HepG2 (cell line): ENCODE measurements around the gene WASHC4. TPM values are rescaled to one million over a fixed set of nuclear protein-coding genes. Genes with fewer than 3 reads are reported as not detected.

ENCODE experiments used
- AKNA ChIP-seq: sonication (generic); formaldehyde crosslinking; IDR thresholded peaks from 2 replicates; pipeline ENCODE4 v1.4.0; 2020; ENCODE audit warnings: missing genetic modification reagents, borderline replicate concordance
- FOSL2 ChIP-seq: sonication (generic); formaldehyde crosslinking; IDR thresholded peaks from 2 replicates; pipeline ENCODE4 v1.4.0; 2020; ENCODE audit warnings: missing genetic modification reagents
- HIC2 ChIP-seq: sonication (generic); formaldehyde crosslinking; IDR thresholded peaks from 2 replicates; pipeline ENCODE4 v1.9.0; 2022; ENCODE audit warnings: low read depth, missing genetic modification reagents
- JARID2 ChIP-seq: sonication (generic); formaldehyde crosslinking; IDR thresholded peaks from 2 replicates; pipeline ENCODE4 v1.8.1; 2023; ENCODE audit warnings: missing genetic modification reagents, inconsistent platforms; ENCODE audit not compliant: insufficient replicate concordance
- MZF1 ChIP-seq: sonication (generic); formaldehyde crosslinking; IDR thresholded peaks from 2 replicates; pipeline ENCODE4 v1.8.1; 2023; ENCODE audit warnings: mild to moderate bottlenecking, missing genetic modification reagents, borderline replicate concordance
- PREB ChIP-seq: sonication (generic); formaldehyde crosslinking; IDR thresholded peaks from 2 replicates; pipeline ENCODE4 v1.4.0; 2020; ENCODE audit warnings: missing genetic modification reagents
- RNF219 ChIP-seq: sonication (generic); formaldehyde crosslinking; IDR thresholded peaks from 2 replicates; pipeline ENCODE4 v1.5.0; 2020; ENCODE audit warnings: mild to moderate bottlenecking, missing genetic modification reagents
- SRSF1 ChIP-seq: fragments of 200-400 bp; formaldehyde crosslinking; optimal IDR thresholded peaks from 2 replicates; pipeline ENCODE3; 2017; ENCODE audit warnings: mild to moderate bottlenecking, low read depth, low read length, moderate library complexity
- TBL1XR1 ChIP-seq: fragments of 150-350 bp; IDR thresholded peaks from 2 replicates; pipeline ENCODE4 v1.6.1; 2014; ENCODE audit warnings: borderline replicate concordance, low read length; ENCODE audit not compliant: partially characterized antibody
- ZEB1 ChIP-seq: IDR thresholded peaks from 2 replicates; pipeline ENCODE4 v1.6.1; 2012; ENCODE audit warnings: mild to moderate bottlenecking, low read depth, inconsistent platforms; ENCODE audit not compliant: insufficient replicate concordance
- ZFP91 ChIP-seq: sonication (generic); formaldehyde crosslinking; IDR thresholded peaks from 2 replicates; pipeline ENCODE4 v1.9.0; 2022; ENCODE audit warnings: missing genetic modification reagents, mild to moderate bottlenecking, borderline replicate concordance
- ZNF230 ChIP-seq: sonication (generic); formaldehyde crosslinking; IDR thresholded peaks from 2 replicates; pipeline ENCODE4 v1.4.0; 2020; ENCODE audit warnings: mild to moderate bottlenecking, missing genetic modification reagents
- ZNF382 ChIP-seq: sonication (generic); formaldehyde crosslinking; IDR thresholded peaks from 2 replicates; pipeline ENCODE4 v1.5.0; 2020; ENCODE audit warnings: missing genetic modification reagents, mild to moderate bottlenecking, borderline replicate concordance
- ZNF607 ChIP-seq: sonication (generic); formaldehyde crosslinking; IDR thresholded peaks from 2 replicates; pipeline ENCODE4 v1.5.1; 2020; ENCODE audit warnings: missing genetic modification reagents, mild to moderate bottlenecking, borderline replicate concordance
- ZNF788 ChIP-seq: sonication (generic); formaldehyde crosslinking; IDR thresholded peaks from 2 replicates; pipeline ENCODE4 v1.5.0; 2020; ENCODE audit warnings: mild to moderate bottlenecking, missing genetic modification reagents, borderline replicate concordance
- polyA plus RNA-seq, 8 experiments: library from polyadenylated mRNA; depleted of rRNA in 3 of 8; stranded (reverse) in 7 of 8; unstranded in 1 of 8; fragments of >200 nt; fragmentation: Illumina TruSeq in 4 of 8; extraction: Trizol in 4 of 8; gene quantifications; 2 replicates each; pipeline versions ENCODE4 v1.2.1 to v1.2.3, GENCODE V29; 2011 to 2016; ENCODE audit warnings: low read depth in 4 of 8, missing spikeins in 1 of 8, mixed read lengths in 1 of 8; ENCODE audit not compliant: insufficient read depth in 1 of 8
- total RNA-seq, 5 experiments: library from RNA; depleted of rRNA; stranded (reverse); fragments of >200 nt; fragmentation: Illumina TruSeq; extraction: Trizol; gene quantifications; 2 replicates each; pipeline ENCODE4 v1.2.3, GENCODE V29; 2016; ENCODE audit warnings: low read depth in 1 of 5

The WASHC4 gene
- total and polyA plus RNA-seq, 2 of the 13 experiments (the other 11 are each of a cell fraction or from before 2014, with no cell fraction given) = 21.0 to 36.3 TPM

- peak; percentile 96 for TF ChIP-seq ZNF788 (CRISPR knock-in tag)
- peak; percentile 53 for TF ChIP-seq SRSF1
- TF ChIP-seq ZEB1 = no peak
- no peak for TF ChIP-seq TBL1XR1
- 0 out of 2 replicates have a peak, but pooled peaks have one; percentile 75 for TF ChIP-seq RNF219 (CRISPR knock-in tag)
- peak; percentile 96 for TF ChIP-seq ZNF607 (CRISPR knock-in tag)
- TF ChIP-seq JARID2 (CRISPR knock-in tag) = no peak
- TF ChIP-seq ZNF382 (CRISPR knock-in tag) = no peak
- no peak for TF ChIP-seq MZF1
- TF ChIP-seq FOSL2 = peak; percentile 34; the same call in 1 of the 2 replicates
- TF ChIP-seq HIC2 (CRISPR knock-in tag) = no peak
- peak; percentile 95; the same call in 1 of the 2 replicates for TF ChIP-seq ZNF230 (CRISPR knock-in tag)
- no peak for TF ChIP-seq AKNA (CRISPR knock-in tag)
- 0 out of 2 replicates have a peak, but pooled peaks have one; percentile 25 for TF ChIP-seq PREB (CRISPR knock-in tag)
- TF ChIP-seq ZFP91 (CRISPR knock-in tag) = peak; percentile 94
Measured at GRCh38 chr12:105107494-105108371, at the start of gene WASHC4 (continued).
